NCI-H1092 (cell line): ENCODE results near the gene ADGRB2.
A peak's percentile ranks its signal among the peaks of the same experiment; 100 is the strongest.

ENCODE experiments used
- DNase-seq: peaks from one replicate; lab custom pipeline; 2025; lab: John Stamatoyannopoulos, UW

Gene ADGRB2

GRCh38 chr1:31764312-31765040 lies at the start of gene ADGRB2:
ADGRB2 (minus strand) TSS chr1:31764340; CDS start chr1:31757221, 7,119 bp downstream.
- no peak for DNase-seq

GRCh38 chr1:31812158-31812829 lies 48.2 kb upstream of the ADGRB2 start:
- DNase-seq: no peak

- peak; percentile 64 for DNase-seq
Observed at GRCh38 chr1:31811605-31812004, 47.5 kb upstream of the ADGRB2 start.

- DNase-seq: no peak
Observed at GRCh38 chr1:31809698-31810097, 45.6 kb upstream of the ADGRB2 start.

- DNase-seq: no peak
Observed at GRCh38 chr1:31807273-31808048, 43.3 kb upstream of the ADGRB2 start.

GRCh38 chr1:31805318-31805717 lies 41.2 kb upstream of the ADGRB2 start:
- no peak for DNase-seq

- DNase-seq: no peak
Observed at GRCh38 chr1:31804098-31804497, 40.0 kb upstream of the ADGRB2 start.

GRCh38 chr1:31803610-31804009 lies 39.5 kb upstream of the ADGRB2 start:
- no peak for DNase-seq

- no peak for DNase-seq
Observed at GRCh38 chr1:31802190-31803150, 38.3 kb upstream of the ADGRB2 start.

GRCh38 chr1:31801458-31801857 lies 37.3 kb upstream of the ADGRB2 start:
- DNase-seq: no peak

- no peak for DNase-seq
Observed at GRCh38 chr1:31800674-31800967, 36.5 kb upstream of the ADGRB2 start.

- no peak for DNase-seq
Observed at GRCh38 chr1:31799895-31800673, 35.9 kb upstream of the ADGRB2 start.

- DNase-seq: no peak
Observed at GRCh38 chr1:31799196-31799894, 35.2 kb upstream of the ADGRB2 start.

GRCh38 chr1:31798433-31799195 lies 34.5 kb upstream of the ADGRB2 start:
- DNase-seq: no peak

- DNase-seq: no peak
Observed at GRCh38 chr1:31798086-31798432, 33.9 kb upstream of the ADGRB2 start.

- no peak for DNase-seq
Observed at GRCh38 chr1:31797216-31797615, 33.1 kb upstream of the ADGRB2 start.

- no peak for DNase-seq
Observed at GRCh38 chr1:31796707-31797106, 32.6 kb upstream of the ADGRB2 start.

GRCh38 chr1:31795801-31796621 lies 31.9 kb upstream of the ADGRB2 start:
- peak; percentile 59 for DNase-seq

- no peak for DNase-seq
Observed at GRCh38 chr1:31795096-31795675, 31.0 kb upstream of the ADGRB2 start.
